ENCODE data around the gene SULT1A3.

GRCh38 chr16:30151091-30151490 is 48.0 kb upstream of the SULT1A3 start:
- no peak for TF ChIP-seq POLR2A (IDR thresholded peaks at IDR 0.05)
- TF ChIP-seq CTCF (IDR thresholded peaks at IDR 0.05) = no peak

Measured in uterus (tissue), 2 donors.